Astrocyte (in vitro differentiated cells and primary cell): ENCODE data around the gene PCDH19. TPM values are rescaled to one million over a fixed set of nuclear protein-coding genes. Genes with fewer than 3 reads are reported as not detected.

ENCODE experiments used
- DNase-seq: peaks from one replicate; pipeline ENCODE4 v3.0.0-alpha.2; 2010; ENCODE audit warnings: low read depth
- FAIRE-seq: peaks from 2 replicates; lab custom pipeline; 2011; peaks lifted over from hg19 to GRCh38; lab: Jason Lieb, UNC
- H2AFZ ChIP-seq: 2 replicates; pipeline ENCODE4 v1.6.0; 2012; ENCODE audit warnings: low read depth, low read length, inconsistent platforms
- H3K27ac ChIP-seq: 2 replicates; pipeline ENCODE4 v1.5.1; 2011; ENCODE audit warnings: low read depth, low read length, inconsistent platforms
- H3K27me3 ChIP-seq: 2 replicates; pipeline ENCODE4 v1.6.0; 2011; ENCODE audit warnings: low read length, inconsistent platforms; ENCODE audit not compliant: insufficient read depth
- H3K36me3 ChIP-seq: 2 replicates; pipeline ENCODE4 v1.5.1; 2011; ENCODE audit warnings: low read length, inconsistent platforms; ENCODE audit not compliant: insufficient read depth
- H3K4me1 ChIP-seq: 2 replicates; pipeline ENCODE4 v1.5.1; 2011; ENCODE audit warnings: low read length, inconsistent platforms; ENCODE audit not compliant: insufficient read depth
- H3K4me2 ChIP-seq: 2 replicates; pipeline ENCODE4 v1.6.0; 2012; ENCODE audit warnings: low read length, inconsistent platforms
- H3K4me3 ChIP-seq: 2 replicates; pipeline ENCODE4 v1.5.1; 2011; ENCODE audit warnings: low read depth, mild to moderate bottlenecking, low read length, inconsistent platforms; ENCODE audit not compliant: insufficient read depth
- H3K79me2 ChIP-seq: 2 replicates; pipeline ENCODE4 v1.6.0; 2012; ENCODE audit warnings: mild to moderate bottlenecking, low read length, inconsistent platforms; ENCODE audit not compliant: insufficient read depth
- H3K9ac ChIP-seq: 2 replicates; pipeline ENCODE4 v1.6.0; 2012; ENCODE audit warnings: mild to moderate bottlenecking, low read length, inconsistent platforms
- H3K9me3 ChIP-seq: 2 replicates; pipeline ENCODE4 v1.5.1; 2012; ENCODE audit warnings: low read depth, mild to moderate bottlenecking, low read length, inconsistent platforms; ENCODE audit not compliant: insufficient read depth
- H4K20me1 ChIP-seq: 2 replicates; pipeline ENCODE4 v1.6.0; 2012; ENCODE audit warnings: low read length, inconsistent platforms; ENCODE audit not compliant: insufficient read depth
- H3K27ac Mint-ChIP-seq: one replicate; pipeline ENCODE4 v1.8.0; 2021; ENCODE audit warnings: mild to moderate bottlenecking, mixed read lengths; ENCODE audit not compliant: unreplicated experiment
- H3K27me3 Mint-ChIP-seq: one replicate; pipeline ENCODE4 v1.8.0; 2021; ENCODE audit warnings: low read depth, mixed read lengths; ENCODE audit not compliant: unreplicated experiment
- H3K36me3 Mint-ChIP-seq: one replicate; pipeline ENCODE4 v1.8.0; 2021; ENCODE audit warnings: low read depth, mixed read lengths; ENCODE audit not compliant: unreplicated experiment
- H3K4me1 Mint-ChIP-seq: one replicate; pipeline ENCODE4 v1.8.0; 2021; ENCODE audit warnings: low read depth, mixed read lengths; ENCODE audit not compliant: unreplicated experiment
- H3K4me3 Mint-ChIP-seq: one replicate; pipeline ENCODE4 v1.8.0; 2021; ENCODE audit warnings: mild to moderate bottlenecking, moderate library complexity, mixed read lengths; ENCODE audit not compliant: unreplicated experiment
- H3K9me3 Mint-ChIP-seq: one replicate; pipeline ENCODE4 v1.8.0; 2021; ENCODE audit warnings: mild to moderate bottlenecking, mixed read lengths; ENCODE audit not compliant: unreplicated experiment
- EZH2 ChIP-seq: IDR thresholded peaks from 2 replicates; pipeline ENCODE4 v1.6.1; 2012; ENCODE audit warnings: mild to moderate bottlenecking, low read length, inconsistent platforms; ENCODE audit not compliant: insufficient read depth
- total RNA-seq: library from RNA; stranded (reverse); gene quantifications from 2 replicates; pipeline ENCODE4 v1.2.1, GENCODE V29; 2021
- TF ChIP-seq, protein P1 (sequence below): IDR thresholded peaks from 2 replicates; pipeline ENCODE4 v1.5.1; 2011; ENCODE audit warnings: low read depth, mild to moderate bottlenecking, inconsistent platforms, low read length, moderate library complexity; ENCODE audit not compliant: insufficient read depth

PCDH19 gene
- total RNA-seq, 1 donor from 2014 or later = 11.6 TPM

- DNase-seq (peak; percentile 5), FAIRE-seq (no peak)
- no peak overlapping the region for H3K27ac ChIP-seq
- no peaks in the 10 kb centered on the region for H4K20me1 ChIP-seq
- H3K27me3 ChIP-seq = no peaks in the 10 kb centered on the region
- H3K4me2 ChIP-seq = no peak overlapping the region
- Mint-ChIP-seq H3K27ac (peak overlapping the region; percentile 53), H3K9me3 (no peaks in the 10 kb centered on the region), H3K4me3 (no peak overlapping the region), H3K36me3 (no peaks in the 10 kb centered on the region), H3K4me1 (peaks cover 35% of the 10 kb centered on the region), H3K27me3 (no peaks in the 10 kb centered on the region)
- no peaks in the 10 kb centered on the region for H3K79me2 ChIP-seq
- H3K9ac ChIP-seq = no peak overlapping the region
- H3K36me3 ChIP-seq = no peaks in the 10 kb centered on the region
- H3K4me1 ChIP-seq = no peaks in the 10 kb centered on the region
- TF ChIP-seq, protein P1, sequence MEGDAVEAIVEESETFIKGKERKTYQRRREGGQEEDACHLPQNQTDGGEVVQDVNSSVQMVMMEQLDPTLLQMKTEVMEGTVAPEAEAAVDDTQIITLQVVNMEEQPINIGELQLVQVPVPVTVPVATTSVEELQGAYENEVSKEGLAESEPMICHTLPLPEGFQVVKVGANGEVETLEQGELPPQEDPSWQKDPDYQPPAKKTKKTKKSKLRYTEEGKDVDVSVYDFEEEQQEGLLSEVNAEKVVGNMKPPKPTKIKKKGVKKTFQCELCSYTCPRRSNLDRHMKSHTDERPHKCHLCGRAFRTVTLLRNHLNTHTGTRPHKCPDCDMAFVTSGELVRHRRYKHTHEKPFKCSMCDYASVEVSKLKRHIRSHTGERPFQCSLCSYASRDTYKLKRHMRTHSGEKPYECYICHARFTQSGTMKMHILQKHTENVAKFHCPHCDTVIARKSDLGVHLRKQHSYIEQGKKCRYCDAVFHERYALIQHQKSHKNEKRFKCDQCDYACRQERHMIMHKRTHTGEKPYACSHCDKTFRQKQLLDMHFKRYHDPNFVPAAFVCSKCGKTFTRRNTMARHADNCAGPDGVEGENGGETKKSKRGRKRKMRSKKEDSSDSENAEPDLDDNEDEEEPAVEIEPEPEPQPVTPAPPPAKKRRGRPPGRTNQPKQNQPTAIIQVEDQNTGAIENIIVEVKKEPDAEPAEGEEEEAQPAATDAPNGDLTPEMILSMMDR = no peak
- TF ChIP-seq EZH2 = no peak
- no peak overlapping the region for H3K4me3 ChIP-seq
- no peak overlapping the region for H2AFZ ChIP-seq
- H3K9me3 ChIP-seq = no peaks in the 10 kb centered on the region
Measured at GRCh38 chrX:100316987-100317386, 93.1 kb downstream of the PCDH19 start.

DNA sequence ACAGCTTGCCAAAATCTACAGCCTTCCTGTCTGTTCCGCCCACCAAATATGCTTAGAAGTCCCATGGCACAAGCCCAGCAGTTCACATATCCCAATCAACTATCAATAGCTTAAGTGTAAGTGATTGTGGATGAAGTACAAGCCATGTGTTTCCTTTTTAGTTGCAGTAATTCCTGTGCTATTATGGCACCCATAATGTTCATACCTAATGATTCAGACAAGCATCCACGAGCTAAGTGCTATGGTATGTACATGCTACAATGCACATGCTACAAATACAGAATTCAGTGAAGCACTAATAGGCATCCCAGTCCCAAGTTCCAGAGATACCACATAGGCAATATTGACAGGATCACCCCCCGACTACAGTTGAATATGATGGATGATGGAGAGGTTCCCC, 94.5 kb downstream of the PCDH19 start:
- no peaks in the 10 kb centered on the region for H3K36me3 ChIP-seq
- no peak overlapping the region for H3K4me2 ChIP-seq
- H3K9me3 ChIP-seq = no peaks in the 10 kb centered on the region
- H3K79me2 ChIP-seq = no peaks in the 10 kb centered on the region
- H3K27me3 ChIP-seq = no peaks in the 10 kb centered on the region
- FAIRE-seq (peak; percentile 71), DNase-seq (no peak)
- TF ChIP-seq EZH2 = no peak
- TF ChIP-seq, protein P1 = no peak
- H3K4me3 Mint-ChIP-seq = no peak overlapping the region
- H3K9ac ChIP-seq = no peak overlapping the region
- no peak overlapping the region for H2AFZ ChIP-seq
- no peaks in the 10 kb centered on the region for H3K4me1 ChIP-seq
- H3K27ac Mint-ChIP-seq = peak overlapping the region; percentile 60
- no peak overlapping the region for H3K4me3 ChIP-seq
- peaks cover 35% of the 10 kb centered on the region for H3K4me1 Mint-ChIP-seq
- H3K27me3 Mint-ChIP-seq = no peaks in the 10 kb centered on the region
- no peaks in the 10 kb centered on the region for H4K20me1 ChIP-seq
- no peak overlapping the region for H3K27ac ChIP-seq
- no peaks in the 10 kb centered on the region for H3K9me3 Mint-ChIP-seq
- no peaks in the 10 kb centered on the region for H3K36me3 Mint-ChIP-seq

GRCh38 chrX:100299559-100299958, 110.5 kb downstream of the PCDH19 start:
- no peak overlapping the region for H3K4me3 Mint-ChIP-seq
- no peaks in the 10 kb centered on the region for H3K4me1 ChIP-seq
- H3K9ac ChIP-seq = no peak overlapping the region
- peak; percentile 32 for FAIRE-seq
- H3K27ac Mint-ChIP-seq = no peak overlapping the region
- H3K36me3 Mint-ChIP-seq = peaks cover 2% of the 10 kb centered on the region
- no peak for DNase-seq
- H4K20me1 ChIP-seq = no peaks in the 10 kb centered on the region
- no peak overlapping the region for H3K4me2 ChIP-seq
- H3K27me3 ChIP-seq = no peaks in the 10 kb centered on the region
- H2AFZ ChIP-seq = no peak overlapping the region
- no peaks in the 10 kb centered on the region for H3K9me3 ChIP-seq
- no peaks in the 10 kb centered on the region for H3K9me3 Mint-ChIP-seq
- no peak overlapping the region for H3K4me3 ChIP-seq
- H3K27ac ChIP-seq = no peak overlapping the region
- no peaks in the 10 kb centered on the region for H3K79me2 ChIP-seq
- no peaks in the 10 kb centered on the region for H3K36me3 ChIP-seq
- no peaks in the 10 kb centered on the region for H3K27me3 Mint-ChIP-seq
- H3K4me1 Mint-ChIP-seq = no peaks in the 10 kb centered on the region
- TF ChIP-seq, protein P1 = no peak
- no peak for TF ChIP-seq EZH2
